Heart left ventricle (tissue), 13 donors: ENCODE measurements around the gene GPHA2.

Experiments used
- CTCF ChIP-seq, 12 donors: fragments of 200-600 bp; sonication (generic) in 4 of 12; IDR thresholded peaks; one replicate each; pipeline versions ENCODE4 v1.5.0 to v1.8.0; 2018 to 2022; ENCODE audit warnings: antibody characterized with exemption in 12 of 12, mild to moderate bottlenecking in 5 of 12
- POLR2A ChIP-seq, 2 donors: fragments of 450-650 bp; IDR thresholded peaks; one replicate each; pipeline ENCODE4 v1.6.1; 2017; ENCODE audit warnings: antibody characterized with exemption in 2 of 2, mild to moderate bottlenecking in 2 of 2, moderate library complexity in 2 of 2
- donor health status: ischemic (EF 13 %, LVEDD 7.1; RV severe dilation, severe dysfunction).
- donor health status: DM: no; HTN: yes; CAD: no.
- donor health status: DM: no; HTN: no; CAD: no.
- donor health status: ischemic (EF 25% LVEDD 6.9; RV normal size, moderate dysfunction).
- donor health status: ischemic (EF 25% LVEDD 5.7; RV mildly dilated, moderate dysfunction).
- donor health status: ischemic (EF 35%, LVEDD 5.7; RV mildly dilated, moderate dysfunction).
- donor health status: nonischemic (EF 11% LVEDD 7.7; RV severe dilation, severe dysfunction).
- donor health status: DM: yes; HTN: yes; CAD: no.
- donor health status: PGD.
- donor health status: ischemic (EF 29% LVEDD 5.4; RV normal size, mild dysfunction).
- donor health status: nonischemic (EF 23%, LVEDD 6.1; RV moderate dilation, normal function).

- no peak for TF ChIP-seq CTCF (IDR thresholded peaks at IDR 0.05)
- no peak for TF ChIP-seq POLR2A (IDR thresholded peaks at IDR 0.05)
These were observed 33.5 kb upstream of the GPHA2 start for GRCh38 chr11:64969209-64969608.
